Activated naive CD8-positive, alpha-beta T cell (primary cell): ENCODE data around the gene MVK.

Experiments
- H3K27ac Mint-ChIP-seq: one replicate; pipeline ENCODE4 v1.8.0; 2021; ENCODE audit warnings: mixed read lengths
- H3K27me3 Mint-ChIP-seq: one replicate; pipeline ENCODE4 v1.8.0; 2021; ENCODE audit warnings: mixed read lengths
- H3K36me3 Mint-ChIP-seq: one replicate; pipeline ENCODE4 v1.8.0; 2021; ENCODE audit warnings: mixed read lengths
- H3K4me1 Mint-ChIP-seq: one replicate; pipeline ENCODE4 v1.8.0; 2021; ENCODE audit warnings: low read depth, mixed read lengths
- H3K4me3 Mint-ChIP-seq: one replicate; pipeline ENCODE4 v1.8.0; 2021; ENCODE audit warnings: mild to moderate bottlenecking, mixed read lengths
- H3K9me3 Mint-ChIP-seq: one replicate; pipeline ENCODE4 v1.8.0; 2021; ENCODE audit warnings: low read depth, mixed read lengths

Gene MVK

DNA sequence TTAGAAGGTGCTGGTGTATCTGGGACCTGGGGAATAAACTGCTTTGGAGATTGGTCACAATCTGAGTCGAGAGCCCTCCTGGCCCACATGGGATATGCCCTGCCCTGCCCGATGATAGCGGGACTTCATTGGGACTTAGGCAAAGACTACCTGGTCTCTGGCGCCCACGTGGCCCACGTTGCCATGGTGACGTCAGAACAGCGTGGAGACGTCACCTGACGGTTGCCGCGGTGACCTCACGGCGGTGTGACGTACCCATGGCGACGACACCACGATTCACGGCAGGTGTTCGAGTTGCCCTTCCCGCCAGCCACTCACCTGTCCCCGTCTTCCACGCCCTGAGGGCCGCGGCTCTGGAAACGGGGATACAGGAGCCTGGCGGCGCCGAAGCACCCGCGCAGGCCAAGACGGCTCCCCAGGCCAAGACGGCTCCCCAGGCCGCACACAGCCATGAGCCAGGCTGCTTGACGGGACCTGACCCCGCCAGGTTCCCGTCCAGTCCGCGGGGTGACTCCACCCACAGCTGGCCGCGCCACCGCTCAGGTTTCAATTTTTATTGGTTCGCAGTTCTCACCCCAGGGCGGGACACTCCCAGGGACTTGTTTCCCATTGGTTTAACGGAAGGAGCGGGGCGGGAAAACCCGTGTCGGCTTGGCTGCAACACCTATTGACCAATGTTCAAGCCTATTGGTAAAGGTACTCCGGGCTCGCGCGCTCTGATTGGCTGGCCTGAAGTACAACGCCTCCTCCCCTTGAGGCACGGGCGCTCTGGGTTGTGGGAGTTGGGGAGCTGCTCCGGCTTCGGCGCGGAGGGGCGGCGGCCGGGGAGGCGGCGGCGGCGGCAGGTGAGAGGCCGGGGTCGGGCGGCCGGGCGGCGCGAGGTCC, at the start of gene MVK, which contains the start of gene MMAB:
TSS of gene MVK (plus strand) at position 766 of the 885 bp plus-strand sequence. CDS start 1,029 bp downstream, outside the sequence.
TSS of gene MMAB (minus strand) at position 476 of the 885 bp plus-strand sequence. CDS start at position 452, 24 bp downstream.
- Mint-ChIP-seq H3K36me3 (peaks cover 4% of the 10 kb centered on the region), H3K9me3 (no peaks in the 10 kb centered on the region), H3K27me3 (no peaks in the 10 kb centered on the region), H3K27ac (peak within 1 kb of the TSS; percentile 87), H3K4me1 (peaks cover 25% of the 10 kb centered on the region), H3K4me3 (peak within 1 kb of the TSS; percentile 91)

DNA sequence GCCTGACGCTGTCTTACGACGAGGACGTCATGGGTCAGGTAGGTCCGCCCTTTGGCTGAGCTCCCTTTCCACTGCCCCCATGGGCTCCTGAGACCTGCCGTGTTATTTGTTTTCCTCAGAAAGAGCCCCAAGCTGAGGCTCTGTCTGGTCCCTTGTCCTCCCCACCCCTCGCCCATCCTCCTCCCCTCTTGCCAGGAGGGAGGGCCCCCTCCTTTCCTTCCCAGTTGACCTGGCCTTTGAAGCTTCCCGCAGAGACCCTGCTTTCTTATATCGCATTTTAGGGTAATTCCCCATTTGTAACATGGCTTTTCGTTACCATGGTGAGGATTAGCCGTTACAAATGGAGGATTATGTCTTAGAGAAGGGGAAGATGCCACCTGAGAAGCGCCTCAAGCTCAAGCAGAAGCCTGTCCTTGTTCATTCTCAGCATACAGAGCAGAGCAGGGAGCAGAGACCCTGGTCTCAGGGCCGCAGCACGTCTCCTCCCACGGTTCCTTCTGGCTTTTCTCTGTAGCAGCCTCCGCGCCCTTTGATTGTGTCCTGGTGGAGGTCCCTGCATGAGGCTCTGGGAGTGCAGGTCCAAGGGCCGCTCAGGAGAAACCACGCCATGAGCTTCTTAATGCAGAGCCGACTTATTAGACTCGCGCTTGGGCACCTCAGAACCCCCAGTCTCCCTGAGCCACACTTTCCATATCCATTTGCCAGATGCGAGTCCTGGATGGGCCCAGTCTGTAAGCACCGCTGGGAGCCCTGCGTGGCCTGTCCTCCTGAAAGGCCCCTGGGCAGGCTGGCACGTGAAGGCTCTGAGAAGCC, 48.9 kb upstream of the MVK start:
- Mint-ChIP-seq H3K27ac (no peak overlapping the region), H3K27me3 (no peaks in the 10 kb centered on the region), H3K4me3 (no peak overlapping the region), H3K36me3 (no peaks in the 10 kb centered on the region), H3K9me3 (no peaks in the 10 kb centered on the region), H3K4me1 (no peaks in the 10 kb centered on the region)

GRCh38 chr12:109525279-109525585, 48.4 kb upstream of the MVK start:
- Mint-ChIP-seq H3K4me3 (no peak overlapping the region), H3K27me3 (no peaks in the 10 kb centered on the region), H3K9me3 (no peaks in the 10 kb centered on the region), H3K36me3 (no peaks in the 10 kb centered on the region), H3K27ac (no peak overlapping the region), H3K4me1 (no peaks in the 10 kb centered on the region)

- Mint-ChIP-seq H3K36me3 (no peaks in the 10 kb centered on the region), H3K27ac (no peak overlapping the region), H3K9me3 (no peaks in the 10 kb centered on the region), H3K27me3 (no peaks in the 10 kb centered on the region), H3K4me1 (no peaks in the 10 kb centered on the region), H3K4me3 (no peak overlapping the region)
Measured at GRCh38 chr12:109527489-109528123, 46.0 kb upstream of the MVK start.

DNA sequence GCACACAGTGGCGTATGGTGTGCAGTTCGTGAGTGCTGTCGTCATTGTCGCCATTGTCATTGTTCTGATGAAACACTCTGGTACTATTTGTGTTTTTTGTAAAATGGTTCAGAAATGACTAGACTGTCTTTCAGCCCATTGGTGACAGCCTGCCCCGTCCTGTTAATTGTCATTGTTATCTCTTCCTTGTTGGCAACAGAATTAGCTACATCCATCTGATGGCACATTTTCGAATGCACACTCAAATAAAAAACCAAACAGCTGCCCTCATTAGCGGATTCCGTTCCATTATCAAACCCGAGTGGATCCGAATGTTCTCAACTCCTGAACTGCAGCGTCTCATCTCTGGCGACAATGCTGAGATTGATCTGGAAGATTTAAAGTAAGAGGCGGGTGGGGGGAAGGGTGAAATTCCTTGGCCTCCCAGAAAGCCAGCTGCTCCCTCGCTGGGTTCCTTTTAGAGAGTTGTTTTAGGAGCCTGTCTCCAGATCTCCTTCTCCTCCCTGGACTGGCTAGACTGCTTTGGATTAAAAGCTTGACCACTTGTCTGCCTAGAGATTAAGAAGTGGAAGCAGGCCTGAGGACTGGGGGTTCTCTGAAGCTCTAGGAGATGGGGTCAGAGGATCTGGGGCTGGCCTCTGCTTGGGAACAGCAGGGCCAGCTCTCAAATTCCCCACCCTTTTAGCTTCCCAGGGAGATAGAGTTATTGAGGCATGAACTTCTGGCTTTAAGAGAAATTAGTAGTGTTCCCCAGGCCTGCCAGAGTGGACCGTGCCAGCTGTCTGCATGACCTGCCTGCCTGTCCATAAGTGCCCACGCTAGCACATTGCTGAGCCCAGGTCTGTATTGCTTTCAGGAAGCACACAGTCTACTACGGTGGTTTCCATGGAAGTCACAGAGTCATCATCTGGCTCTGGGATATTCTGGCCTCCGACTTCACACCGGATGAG, 43.6 kb upstream of the MVK start:
- Mint-ChIP-seq H3K4me3 (no peak overlapping the region), H3K27ac (no peak overlapping the region)

GRCh38 chr12:109531411-109531810, 42.2 kb upstream of the MVK start:
- H3K27ac Mint-ChIP-seq, result no peak overlapping the region
- no peak overlapping the region for H3K4me3 Mint-ChIP-seq
- H3K9me3 Mint-ChIP-seq, result no peaks in the 10 kb centered on the region
- H3K36me3 Mint-ChIP-seq, result no peaks in the 10 kb centered on the region
- no peaks in the 10 kb centered on the region for H3K4me1 Mint-ChIP-seq
- H3K27me3 Mint-ChIP-seq, result no peaks in the 10 kb centered on the region

More for the DNA sequence above, 43.6 kb upstream of the MVK start:
- H3K27me3 Mint-ChIP-seq, result no peaks in the 10 kb centered on the region
- H3K36me3 Mint-ChIP-seq, result no peaks in the 10 kb centered on the region
- no peaks in the 10 kb centered on the region for H3K4me1 Mint-ChIP-seq
- no peaks in the 10 kb centered on the region for H3K9me3 Mint-ChIP-seq

DNA sequence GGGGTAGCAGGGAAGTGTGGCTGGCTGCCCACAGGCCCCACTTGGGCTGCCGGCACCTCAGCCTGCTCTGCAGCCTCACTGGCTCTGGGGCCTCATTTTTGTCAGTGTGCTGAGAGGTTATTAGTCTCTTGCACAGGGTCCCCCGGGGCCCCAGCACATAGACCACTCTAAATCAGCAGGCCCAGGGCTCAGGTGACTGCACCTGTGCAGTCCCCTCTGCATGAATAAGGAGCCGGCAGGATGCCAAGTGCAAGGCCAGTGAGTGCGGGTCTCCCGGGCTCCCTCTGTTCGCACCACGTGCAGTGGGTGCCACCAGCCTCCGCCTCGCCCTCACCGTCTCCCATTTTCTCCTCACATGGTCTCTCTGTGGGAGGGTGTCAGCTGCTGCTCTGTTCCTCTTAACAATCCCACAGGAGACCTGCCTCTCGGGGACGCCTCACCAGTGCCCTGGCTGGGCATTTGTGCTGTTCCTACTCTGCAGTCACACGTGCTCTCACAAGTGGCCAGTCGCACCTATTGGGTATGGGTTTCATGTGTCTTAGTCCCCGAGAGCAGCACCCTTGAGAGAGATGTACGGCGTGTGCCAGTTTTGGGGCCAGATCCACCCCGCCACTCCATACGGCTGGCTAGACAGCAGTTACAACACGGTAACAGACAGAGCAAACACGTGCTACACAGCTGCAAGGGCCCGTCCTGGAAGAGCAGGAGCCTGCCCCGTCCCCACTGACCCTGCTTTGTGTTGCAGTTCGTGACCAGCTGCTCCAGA, 40.7 kb upstream of the MVK start:
- no peaks in the 10 kb centered on the region for H3K27me3 Mint-ChIP-seq
- no peaks in the 10 kb centered on the region for H3K36me3 Mint-ChIP-seq
- no peak overlapping the region for H3K27ac Mint-ChIP-seq
- H3K9me3 Mint-ChIP-seq, result no peaks in the 10 kb centered on the region
- no peaks in the 10 kb centered on the region for H3K4me1 Mint-ChIP-seq
- H3K4me3 Mint-ChIP-seq, result no peak overlapping the region

DNA sequence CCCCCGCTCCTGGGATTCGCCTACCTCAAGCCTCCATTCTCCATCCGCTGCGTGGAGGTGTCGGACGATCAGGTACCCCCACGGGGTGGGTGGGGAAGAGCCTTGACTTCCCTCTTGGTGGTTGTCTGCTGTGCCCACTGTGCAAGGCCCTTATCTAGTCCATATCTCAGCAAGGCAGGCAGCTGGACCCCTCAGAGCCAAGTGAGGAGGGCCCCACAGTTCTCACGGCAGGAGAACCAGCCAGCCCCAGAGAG, 40.2 kb upstream of the MVK start:
- Mint-ChIP-seq H3K36me3 (no peaks in the 10 kb centered on the region), H3K9me3 (no peaks in the 10 kb centered on the region)

DNA sequence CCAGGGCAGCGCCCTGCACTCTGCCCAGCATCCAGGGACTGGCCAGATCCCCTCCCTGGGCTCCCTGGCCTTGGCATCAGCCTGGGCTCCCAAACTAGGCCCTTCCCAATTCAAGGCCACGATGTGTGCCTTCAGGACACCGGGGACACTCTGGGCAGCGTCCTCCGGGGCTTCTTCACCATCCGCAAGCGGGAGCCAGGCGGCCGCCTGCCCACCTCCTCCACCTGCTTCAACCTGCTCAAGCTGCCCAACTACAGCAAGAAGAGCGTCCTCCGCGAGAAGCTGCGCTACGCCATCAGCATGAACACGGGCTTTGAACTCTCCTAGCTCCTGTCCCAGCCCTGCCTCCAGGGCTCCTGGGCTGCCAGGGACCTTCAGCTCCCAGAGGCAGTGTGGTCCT, 39.1 kb upstream of the MVK start:
- Mint-ChIP-seq H3K36me3 (no peaks in the 10 kb centered on the region), H3K27ac (no peak overlapping the region)

More for the DNA sequence above, 40.2 kb upstream of the MVK start:
- Mint-ChIP-seq H3K27ac (no peak overlapping the region), H3K4me1 (no peaks in the 10 kb centered on the region), H3K4me3 (no peak overlapping the region), H3K27me3 (no peaks in the 10 kb centered on the region)

GRCh38 chr12:109535231-109535862, 38.2 kb upstream of the MVK start:
- no peak overlapping the region for H3K4me3 Mint-ChIP-seq
- no peaks in the 10 kb centered on the region for H3K36me3 Mint-ChIP-seq
- H3K27ac Mint-ChIP-seq, result no peak overlapping the region
- no peaks in the 10 kb centered on the region for H3K9me3 Mint-ChIP-seq
- H3K4me1 Mint-ChIP-seq, result no peaks in the 10 kb centered on the region
- H3K27me3 Mint-ChIP-seq, result no peaks in the 10 kb centered on the region

More for the DNA sequence above, 39.1 kb upstream of the MVK start:
- Mint-ChIP-seq H3K4me3 (no peak overlapping the region), H3K9me3 (no peaks in the 10 kb centered on the region), H3K4me1 (no peaks in the 10 kb centered on the region), H3K27me3 (no peaks in the 10 kb centered on the region)

DNA sequence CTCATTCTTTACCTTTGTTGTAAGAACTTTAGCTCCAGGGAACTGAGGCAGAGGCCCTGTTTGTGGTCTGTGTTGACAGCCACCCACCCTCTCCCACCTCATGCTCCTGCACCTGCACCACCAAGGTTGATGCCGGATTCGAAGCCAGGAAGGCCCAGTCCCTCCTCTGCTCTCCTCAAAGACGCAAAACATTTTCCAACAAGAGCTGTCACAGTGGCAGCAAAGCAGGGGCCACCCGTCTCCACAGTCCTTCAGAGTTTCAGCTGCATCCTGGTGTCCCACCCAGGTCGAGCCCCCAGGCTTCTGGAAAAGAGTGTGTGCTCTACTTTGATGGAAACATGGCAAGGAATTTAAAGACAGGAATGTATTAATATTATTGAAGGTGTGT, 37.7 kb upstream of the MVK start:
- Mint-ChIP-seq H3K4me3 (no peak overlapping the region), H3K27ac (no peak overlapping the region), H3K9me3 (no peaks in the 10 kb centered on the region), H3K36me3 (no peaks in the 10 kb centered on the region), H3K4me1 (no peaks in the 10 kb centered on the region), H3K27me3 (no peaks in the 10 kb centered on the region)

DNA sequence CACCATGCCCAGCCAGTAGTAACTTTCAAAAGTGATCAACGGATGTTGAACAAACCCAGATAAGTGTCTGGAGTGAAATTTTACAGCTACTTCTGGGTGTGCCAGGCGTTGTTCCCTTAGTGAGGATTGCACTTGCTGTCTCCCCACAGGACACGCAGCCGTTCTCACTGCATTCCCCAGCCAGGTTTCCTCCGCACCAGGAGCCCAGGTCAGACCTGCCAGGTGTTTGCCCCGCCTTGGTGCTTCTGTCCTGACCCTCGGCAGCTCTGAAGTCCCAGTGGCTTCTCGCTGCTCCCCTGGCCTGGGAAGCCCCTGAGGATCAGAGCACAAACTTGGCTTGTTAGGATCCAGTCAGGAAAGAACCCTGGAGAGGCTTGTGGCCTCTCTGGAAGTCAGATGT, 36.5 kb upstream of the MVK start:
- Mint-ChIP-seq H3K36me3 (no peaks in the 10 kb centered on the region), H3K27ac (no peak overlapping the region), H3K9me3 (no peaks in the 10 kb centered on the region), H3K27me3 (no peaks in the 10 kb centered on the region), H3K4me1 (no peaks in the 10 kb centered on the region), H3K4me3 (no peak overlapping the region)

- H3K4me1 Mint-ChIP-seq, result no peaks in the 10 kb centered on the region
- H3K4me3 Mint-ChIP-seq, result no peak overlapping the region
- H3K36me3 Mint-ChIP-seq, result no peaks in the 10 kb centered on the region
- no peak overlapping the region for H3K27ac Mint-ChIP-seq
- no peaks in the 10 kb centered on the region for H3K9me3 Mint-ChIP-seq
- H3K27me3 Mint-ChIP-seq, result no peaks in the 10 kb centered on the region
Measured at GRCh38 chr12:109538191-109538863, 35.3 kb upstream of the MVK start.
